ENCODE results near the gene ACMSD. TPM values are rescaled to one million over a fixed set of nuclear protein-coding genes. Genes with fewer than 3 reads are reported as not detected.
A peak's percentile ranks its signal among the peaks of the same experiment; 100 is the strongest.

ACMSD gene
- total and polyA plus RNA-seq, 2 of the 13 experiments (the other 11 are each of a cell fraction or from before 2014, with no cell fraction given), result not detected

DNA sequence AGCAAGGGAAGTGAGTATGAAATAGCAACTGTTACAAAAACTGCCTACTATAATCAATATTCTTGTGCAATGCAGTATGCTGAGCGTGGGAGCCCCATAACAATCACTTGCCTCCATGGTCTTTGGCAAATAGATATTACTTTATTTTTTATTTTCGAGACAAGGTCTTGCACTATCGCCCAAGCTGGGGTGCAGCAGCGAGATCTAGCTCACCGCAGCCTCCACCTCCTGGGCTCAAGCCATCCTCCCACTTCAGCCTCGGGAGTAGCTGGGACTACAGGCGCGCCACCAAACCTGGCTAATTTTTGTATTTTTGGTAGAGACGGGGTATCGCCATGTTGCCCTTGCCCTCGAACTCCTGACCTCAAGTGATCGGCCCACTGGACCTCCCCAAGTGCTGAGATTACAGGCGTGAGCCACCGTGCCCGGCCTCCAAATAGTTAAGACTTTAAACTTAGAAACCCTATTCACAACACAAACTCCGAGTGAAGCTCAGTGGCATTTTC, 79.0 kb downstream of the ACMSD start (continued):
- TF ChIP-seq, protein P1, sequence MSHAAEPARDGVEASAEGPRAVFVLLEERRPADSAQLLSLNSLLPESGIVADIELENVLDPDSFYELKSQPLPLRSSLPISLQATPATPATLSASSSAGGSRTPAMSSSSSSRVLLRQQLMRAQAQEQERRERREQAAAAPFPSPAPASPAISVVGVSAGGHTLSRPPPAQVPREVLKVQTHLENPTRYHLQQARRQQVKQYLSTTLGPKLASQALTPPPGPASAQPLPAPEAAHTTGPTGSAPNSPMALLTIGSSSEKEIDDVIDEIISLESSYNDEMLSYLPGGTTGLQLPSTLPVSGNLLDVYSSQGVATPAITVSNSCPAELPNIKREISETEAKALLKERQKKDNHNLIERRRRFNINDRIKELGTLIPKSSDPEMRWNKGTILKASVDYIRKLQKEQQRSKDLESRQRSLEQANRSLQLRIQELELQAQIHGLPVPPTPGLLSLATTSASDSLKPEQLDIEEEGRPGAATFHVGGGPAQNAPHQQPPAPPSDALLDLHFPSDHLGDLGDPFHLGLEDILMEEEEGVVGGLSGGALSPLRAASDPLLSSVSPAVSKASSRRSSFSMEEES (CRISPR knock-in tag; IDR thresholded peaks at IDR 0.05), result peak; percentile 16; the same call in 1 of the 2 replicates
- TF ChIP-seq MEIS2 (CRISPR knock-in tag; IDR thresholded peaks at IDR 0.05) (no peak), TBX2 (CRISPR knock-in tag; IDR thresholded peaks at IDR 0.05; ENCODE audit: borderline replicate concordance) (no peak), RCOR2 (CRISPR knock-in tag; IDR thresholded peaks at IDR 0.05) (no peak), ZSCAN9 (CRISPR knock-in tag; IDR thresholded peaks at IDR 0.05; ENCODE audit: borderline replicate concordance) (no peak), CHD2 (IDR thresholded peaks at IDR 0.05; ENCODE audit: low read depth, low read length) (no peak), ZNF720 (CRISPR knock-in tag; IDR thresholded peaks at IDR 0.05) (no peak), ELF4 (CRISPR knock-in tag; IDR thresholded peaks at IDR 0.05; ENCODE audit: borderline replicate concordance) (no peak), GATAD2A (CRISPR knock-in tag; IDR thresholded peaks at IDR 0.05) (peak; percentile 55), ZNF713 (CRISPR knock-in tag; IDR thresholded peaks at IDR 0.05) (no peak), BRCA1 (CRISPR knock-in tag; IDR thresholded peaks at IDR 0.05) (no peak), PATZ1 (CRISPR knock-in tag; IDR thresholded peaks at IDR 0.05) (no peak), DMAP1 (CRISPR knock-in tag; IDR thresholded peaks at IDR 0.05) (no peak; the same call in 1 of the 2 replicates), ZNF230 (CRISPR knock-in tag; IDR thresholded peaks at IDR 0.05) (no peak), NPAS2 (CRISPR knock-in tag; IDR thresholded peaks at IDR 0.05; ENCODE audit: borderline replicate concordance) (no peak), ZNF296 (CRISPR knock-in tag; conservative IDR thresholded peaks at IDR 0.05) (no peak), SMYD3 (CRISPR knock-in tag; IDR thresholded peaks at IDR 0.05) (no peak), KLF11 (CRISPR knock-in tag; IDR thresholded peaks at IDR 0.05) (no peak), NFYB (CRISPR knock-in tag; IDR thresholded peaks at IDR 0.05) (no peak), KAT7 (CRISPR knock-in tag; IDR thresholded peaks at IDR 0.05; ENCODE audit: borderline replicate concordance) (peak; percentile 42; the same call in 1 of the 2 replicates)
- TF ChIP-seq, protein P2, sequence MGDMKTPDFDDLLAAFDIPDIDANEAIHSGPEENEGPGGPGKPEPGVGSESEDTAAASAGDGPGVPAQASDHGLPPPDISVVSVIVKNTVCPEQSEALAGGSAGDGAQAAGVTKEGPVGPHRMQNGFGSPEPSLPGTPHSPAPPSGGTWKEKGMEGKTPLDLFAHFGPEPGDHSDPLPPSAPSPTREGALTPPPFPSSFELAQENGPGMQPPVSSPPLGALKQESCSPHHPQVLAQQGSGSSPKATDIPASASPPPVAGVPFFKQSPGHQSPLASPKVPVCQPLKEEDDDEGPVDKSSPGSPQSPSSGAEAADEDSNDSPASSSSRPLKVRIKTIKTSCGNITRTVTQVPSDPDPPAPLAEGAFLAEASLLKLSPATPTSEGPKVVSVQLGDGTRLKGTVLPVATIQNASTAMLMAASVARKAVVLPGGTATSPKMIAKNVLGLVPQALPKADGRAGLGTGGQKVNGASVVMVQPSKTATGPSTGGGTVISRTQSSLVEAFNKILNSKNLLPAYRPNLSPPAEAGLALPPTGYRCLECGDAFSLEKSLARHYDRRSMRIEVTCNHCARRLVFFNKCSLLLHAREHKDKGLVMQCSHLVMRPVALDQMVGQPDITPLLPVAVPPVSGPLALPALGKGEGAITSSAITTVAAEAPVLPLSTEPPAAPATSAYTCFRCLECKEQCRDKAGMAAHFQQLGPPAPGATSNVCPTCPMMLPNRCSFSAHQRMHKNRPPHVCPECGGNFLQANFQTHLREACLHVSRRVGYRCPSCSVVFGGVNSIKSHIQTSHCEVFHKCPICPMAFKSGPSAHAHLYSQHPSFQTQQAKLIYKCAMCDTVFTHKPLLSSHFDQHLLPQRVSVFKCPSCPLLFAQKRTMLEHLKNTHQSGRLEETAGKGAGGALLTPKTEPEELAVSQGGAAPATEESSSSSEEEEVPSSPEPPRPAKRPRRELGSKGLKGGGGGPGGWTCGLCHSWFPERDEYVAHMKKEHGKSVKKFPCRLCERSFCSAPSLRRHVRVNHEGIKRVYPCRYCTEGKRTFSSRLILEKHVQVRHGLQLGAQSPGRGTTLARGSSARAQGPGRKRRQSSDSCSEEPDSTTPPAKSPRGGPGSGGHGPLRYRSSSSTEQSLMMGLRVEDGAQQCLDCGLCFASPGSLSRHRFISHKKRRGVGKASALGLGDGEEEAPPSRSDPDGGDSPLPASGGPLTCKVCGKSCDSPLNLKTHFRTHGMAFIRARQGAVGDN (CRISPR knock-in tag; IDR thresholded peaks at IDR 0.05), result 0 out of 2 replicates have a peak, but pooled peaks have one; percentile 35
- TF ChIP-seq, protein P3, sequence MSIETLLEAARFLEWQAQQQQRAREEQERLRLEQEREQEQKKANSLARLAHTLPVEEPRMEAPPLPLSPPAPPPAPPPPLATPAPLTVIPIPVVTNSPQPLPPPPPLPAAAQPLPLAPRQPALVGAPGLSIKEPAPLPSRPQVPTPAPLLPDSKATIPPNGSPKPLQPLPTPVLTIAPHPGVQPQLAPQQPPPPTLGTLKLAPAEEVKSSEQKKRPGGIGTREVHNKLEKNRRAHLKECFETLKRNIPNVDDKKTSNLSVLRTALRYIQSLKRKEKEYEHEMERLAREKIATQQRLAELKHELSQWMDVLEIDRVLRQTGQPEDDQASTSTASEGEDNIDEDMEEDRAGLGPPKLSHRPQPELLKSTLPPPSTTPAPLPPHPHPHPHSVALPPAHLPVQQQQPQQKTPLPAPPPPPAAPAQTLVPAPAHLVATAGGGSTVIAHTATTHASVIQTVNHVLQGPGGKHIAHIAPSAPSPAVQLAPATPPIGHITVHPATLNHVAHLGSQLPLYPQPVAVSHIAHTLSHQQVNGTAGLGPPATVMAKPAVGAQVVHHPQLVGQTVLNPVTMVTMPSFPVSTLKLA (IDR thresholded peaks at IDR 0.05), result no peak
